K562 (cell line): ENCODE measurements around the gene WNT6.

Source experiments
- CTCF ChIP-seq, 3 experiments: IDR thresholded peaks in 2 of 3; conservative IDR thresholded peaks in 1 of 3; 2 replicates each; pipeline ENCODE4 v1.5.1; 2011 to 2012; ENCODE audit warnings: low read length in 3 of 3, mild to moderate bottlenecking in 3 of 3, control low read depth in 2 of 3, improper control_type of control experiment in 1 of 3, inconsistent platforms in 1 of 3, low read depth in 1 of 3, mixed read lengths in 1 of 3, moderate library complexity in 1 of 3; ENCODE audit not compliant: insufficient read depth in 2 of 3
- GATA2 ChIP-seq: sonication (generic); formaldehyde crosslinking; IDR thresholded peaks from 2 replicates; pipeline ENCODE4 v1.4.0; 2020; ENCODE audit warnings: mild to moderate bottlenecking, missing genetic modification reagents
- POLR2A ChIP-seq: fragments of 450-650 bp; conservative IDR thresholded peaks from 2 replicates; pipeline ENCODE4 v1.6.1; 2016
- TAF1 ChIP-seq: IDR thresholded peaks from 2 replicates; pipeline ENCODE4 v1.6.1; 2011; ENCODE audit warnings: mild to moderate bottlenecking, low read length, moderate library complexity; ENCODE audit not compliant: insufficient read depth, control insufficient read depth, severe bottlenecking; ENCODE audit errors: extremely low read depth
- ZNF277 ChIP-seq: fragments of 250-450 bp; sonication (Bioruptor Pico); IDR thresholded peaks from 2 replicates; pipeline ENCODE4 v1.8.0; 2022; ENCODE audit warnings: inconsistent platforms, mild to moderate bottlenecking, moderate library complexity, borderline replicate concordance
- TF ChIP-seq, protein P1 (sequence below): sonication (generic); formaldehyde crosslinking; IDR thresholded peaks from 2 replicates; pipeline ENCODE4 v1.8.0; 2022; ENCODE audit warnings: missing genetic modification reagents, mild to moderate bottlenecking, borderline replicate concordance
- TF ChIP-seq, protein P2 (sequence below): fragments of 200-800 bp; sonication (Bioruptor generic); IDR thresholded peaks from 2 replicates; pipeline ENCODE4 v1.6.1; 2016; ENCODE audit warnings: missing genetic modification characterization, missing compliant biosample characterization

GRCh38 chr2:218855305-218856166, 4.1 kb upstream of the WNT6 start:
- TF ChIP-seq POLR2A (no peak), CTCF (IDR thresholded peaks at IDR 0.05 in 2 of 3, conservative IDR thresholded peaks at IDR 0.05 in 1 of 3; ENCODE audit: insufficient read depth in 2 of 3, low read depth in 1 of 3, low read length in 3 of 3) (no peak), ZNF277 (no peak), GATA2 (CRISPR knock-in tag) (no peak), TAF1 (no peak)
- TF ChIP-seq, protein P1, sequence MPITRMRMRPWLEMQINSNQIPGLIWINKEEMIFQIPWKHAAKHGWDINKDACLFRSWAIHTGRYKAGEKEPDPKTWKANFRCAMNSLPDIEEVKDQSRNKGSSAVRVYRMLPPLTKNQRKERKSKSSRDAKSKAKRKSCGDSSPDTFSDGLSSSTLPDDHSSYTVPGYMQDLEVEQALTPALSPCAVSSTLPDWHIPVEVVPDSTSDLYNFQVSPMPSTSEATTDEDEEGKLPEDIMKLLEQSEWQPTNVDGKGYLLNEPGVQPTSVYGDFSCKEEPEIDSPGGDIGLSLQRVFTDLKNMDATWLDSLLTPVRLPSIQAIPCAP = no peak
- TF ChIP-seq, protein P2, sequence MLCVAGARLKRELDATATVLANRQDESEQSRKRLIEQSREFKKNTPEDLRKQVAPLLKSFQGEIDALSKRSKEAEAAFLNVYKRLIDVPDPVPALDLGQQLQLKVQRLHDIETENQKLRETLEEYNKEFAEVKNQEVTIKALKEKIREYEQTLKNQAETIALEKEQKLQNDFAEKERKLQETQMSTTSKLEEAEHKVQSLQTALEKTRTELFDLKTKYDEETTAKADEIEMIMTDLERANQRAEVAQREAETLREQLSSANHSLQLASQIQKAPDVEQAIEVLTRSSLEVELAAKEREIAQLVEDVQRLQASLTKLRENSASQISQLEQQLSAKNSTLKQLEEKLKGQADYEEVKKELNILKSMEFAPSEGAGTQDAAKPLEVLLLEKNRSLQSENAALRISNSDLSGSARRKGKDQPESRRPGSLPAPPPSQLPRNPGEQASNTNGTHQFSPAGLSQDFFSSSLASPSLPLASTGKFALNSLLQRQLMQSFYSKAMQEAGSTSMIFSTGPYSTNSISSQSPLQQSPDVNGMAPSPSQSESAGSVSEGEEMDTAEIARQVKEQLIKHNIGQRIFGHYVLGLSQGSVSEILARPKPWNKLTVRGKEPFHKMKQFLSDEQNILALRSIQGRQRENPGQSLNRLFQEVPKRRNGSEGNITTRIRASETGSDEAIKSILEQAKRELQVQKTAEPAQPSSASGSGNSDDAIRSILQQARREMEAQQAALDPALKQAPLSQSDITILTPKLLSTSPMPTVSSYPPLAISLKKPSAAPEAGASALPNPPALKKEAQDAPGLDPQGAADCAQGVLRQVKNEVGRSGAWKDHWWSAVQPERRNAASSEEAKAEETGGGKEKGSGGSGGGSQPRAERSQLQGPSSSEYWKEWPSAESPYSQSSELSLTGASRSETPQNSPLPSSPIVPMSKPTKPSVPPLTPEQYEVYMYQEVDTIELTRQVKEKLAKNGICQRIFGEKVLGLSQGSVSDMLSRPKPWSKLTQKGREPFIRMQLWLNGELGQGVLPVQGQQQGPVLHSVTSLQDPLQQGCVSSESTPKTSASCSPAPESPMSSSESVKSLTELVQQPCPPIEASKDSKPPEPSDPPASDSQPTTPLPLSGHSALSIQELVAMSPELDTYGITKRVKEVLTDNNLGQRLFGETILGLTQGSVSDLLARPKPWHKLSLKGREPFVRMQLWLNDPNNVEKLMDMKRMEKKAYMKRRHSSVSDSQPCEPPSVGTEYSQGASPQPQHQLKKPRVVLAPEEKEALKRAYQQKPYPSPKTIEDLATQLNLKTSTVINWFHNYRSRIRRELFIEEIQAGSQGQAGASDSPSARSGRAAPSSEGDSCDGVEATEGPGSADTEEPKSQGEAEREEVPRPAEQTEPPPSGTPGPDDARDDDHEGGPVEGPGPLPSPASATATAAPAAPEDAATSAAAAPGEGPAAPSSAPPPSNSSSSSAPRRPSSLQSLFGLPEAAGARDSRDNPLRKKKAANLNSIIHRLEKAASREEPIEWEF = no peak
